ENCODE data around the gene FRY. TPM values are rescaled to one million over a fixed set of nuclear protein-coding genes. Genes with fewer than 3 reads are reported as not detected.

The FRY gene
- total RNA-seq, 1 donor, result 12.3 TPM

GRCh38 chr13:32016119-32016518 lies 15.5 kb upstream of the FRY start:
- H3K4me1 ChIP-seq (ENCODE audit: insufficient read depth, low read length), result no peaks in the 10 kb centered on the region
- no peak for TF ChIP-seq CTCF (IDR thresholded peaks at IDR 0.05; ENCODE audit: extremely low read depth, low read depth, low read length)
- no peaks in the 10 kb centered on the region for H4K20me1 ChIP-seq (ENCODE audit: insufficient read depth, low read length)
- H3K4me2 ChIP-seq (ENCODE audit: insufficient read depth, low read length), result no peak overlapping the region
- no peak overlapping the region for H3K4me3 ChIP-seq (ENCODE audit: insufficient read depth, low read length)
- no peaks in the 10 kb centered on the region for H3K36me3 ChIP-seq (ENCODE audit: insufficient read depth, low read length)
- no peak overlapping the region for H2AFZ ChIP-seq (ENCODE audit: low read length)
- no peak overlapping the region for H3K27ac ChIP-seq (ENCODE audit: low read depth, low read length)
- no peak for DNase-seq (ENCODE audit: insufficient read length, low spot score, missing footprints)
- H3K27me3 ChIP-seq (ENCODE audit: insufficient read depth, low read length), result no peaks in the 10 kb centered on the region
- H3K79me2 ChIP-seq (ENCODE audit: insufficient read depth, low read length), result no peaks in the 10 kb centered on the region
- no peaks in the 10 kb centered on the region for H3K9me3 ChIP-seq (ENCODE audit: low read depth, low read length)

GRCh38 chr13:32016631-32017030 lies 14.9 kb upstream of the FRY start:
- TF ChIP-seq CTCF (IDR thresholded peaks at IDR 0.05; ENCODE audit: extremely low read depth, low read depth, low read length), result no peak
- no peaks in the 10 kb centered on the region for H3K27me3 ChIP-seq (ENCODE audit: insufficient read depth, low read length)
- no peaks in the 10 kb centered on the region for H3K36me3 ChIP-seq (ENCODE audit: insufficient read depth, low read length)
- H3K27ac ChIP-seq (ENCODE audit: low read depth, low read length), result no peak overlapping the region
- peak; percentile 69 for DNase-seq (ENCODE audit: insufficient read length, low spot score, missing footprints)
- H2AFZ ChIP-seq (ENCODE audit: low read length), result no peak overlapping the region
- no peaks in the 10 kb centered on the region for H4K20me1 ChIP-seq (ENCODE audit: insufficient read depth, low read length)
- H3K4me3 ChIP-seq (ENCODE audit: insufficient read depth, low read length), result no peak overlapping the region
- no peak overlapping the region for H3K4me2 ChIP-seq (ENCODE audit: insufficient read depth, low read length)
- H3K9me3 ChIP-seq (ENCODE audit: low read depth, low read length), result no peaks in the 10 kb centered on the region
- H3K79me2 ChIP-seq (ENCODE audit: insufficient read depth, low read length), result no peaks in the 10 kb centered on the region
- peaks cover 4% of the 10 kb centered on the region for H3K4me1 ChIP-seq (ENCODE audit: insufficient read depth, low read length)

- Histone ChIP-seq H3K4me1 (ENCODE audit: insufficient read depth, low read length) (peaks cover 10% of the 10 kb centered on the region), H2AFZ (ENCODE audit: low read length) (no peak overlapping the region)
Observed at GRCh38 chr13:32017474-32017873, 14.1 kb upstream of the FRY start.

GRCh38 chr13:32019612-32020233 lies 11.9 kb upstream of the FRY start:
- H3K36me3 ChIP-seq (ENCODE audit: insufficient read depth, low read length), result no peaks in the 10 kb centered on the region
- H3K27ac ChIP-seq (ENCODE audit: low read depth, low read length), result no peak overlapping the region
- peak; percentile 60 for DNase-seq (ENCODE audit: insufficient read length, low spot score, missing footprints)
- peaks cover 12% of the 10 kb centered on the region for H3K4me1 ChIP-seq (ENCODE audit: insufficient read depth, low read length)
- H3K79me2 ChIP-seq (ENCODE audit: insufficient read depth, low read length), result no peaks in the 10 kb centered on the region
- no peaks in the 10 kb centered on the region for H4K20me1 ChIP-seq (ENCODE audit: insufficient read depth, low read length)
- no peak overlapping the region for H3K4me2 ChIP-seq (ENCODE audit: insufficient read depth, low read length)
- H3K4me3 ChIP-seq (ENCODE audit: insufficient read depth, low read length), result no peak overlapping the region
- peak; percentile 89 for TF ChIP-seq CTCF (IDR thresholded peaks at IDR 0.05; ENCODE audit: extremely low read depth, low read depth, low read length)
- H3K27me3 ChIP-seq (ENCODE audit: insufficient read depth, low read length), result no peaks in the 10 kb centered on the region
- H2AFZ ChIP-seq (ENCODE audit: low read length), result peak overlapping the region; percentile 48
- no peaks in the 10 kb centered on the region for H3K9me3 ChIP-seq (ENCODE audit: low read depth, low read length)

More at GRCh38 chr13:32017474-32017873, 14.1 kb upstream of the FRY start:
- H3K9me3 ChIP-seq (ENCODE audit: low read depth, low read length), result no peaks in the 10 kb centered on the region
- no peaks in the 10 kb centered on the region for H3K36me3 ChIP-seq (ENCODE audit: insufficient read depth, low read length)
- no peak overlapping the region for H3K4me3 ChIP-seq (ENCODE audit: insufficient read depth, low read length)
- TF ChIP-seq CTCF (IDR thresholded peaks at IDR 0.05; ENCODE audit: extremely low read depth, low read depth, low read length), result no peak
- no peaks in the 10 kb centered on the region for H4K20me1 ChIP-seq (ENCODE audit: insufficient read depth, low read length)
- H3K27me3 ChIP-seq (ENCODE audit: insufficient read depth, low read length), result no peaks in the 10 kb centered on the region
- H3K79me2 ChIP-seq (ENCODE audit: insufficient read depth, low read length), result no peaks in the 10 kb centered on the region
- H3K27ac ChIP-seq (ENCODE audit: low read depth, low read length), result no peak overlapping the region
- H3K4me2 ChIP-seq (ENCODE audit: insufficient read depth, low read length), result no peak overlapping the region
- no peak for DNase-seq (ENCODE audit: insufficient read length, low spot score, missing footprints)
